Hepatocyte (in vitro differentiated cells): ENCODE data around the gene AGFG2. TPM values are rescaled to one million over a fixed set of nuclear protein-coding genes. Genes with fewer than 3 reads are reported as not detected.

Experiments used
- DNase-seq: peaks from one replicate; pipeline ENCODE4 v3.0.0-alpha.2; 2016; ENCODE audit warnings: low spot score
- H2AFZ ChIP-seq: fragments of 200-600 bp; sonication (generic); 2 replicates; pipeline ENCODE4 v1.6.0; 2016; ENCODE audit warnings: antibody characterized with exemption, mild to moderate bottlenecking
- H3K27ac ChIP-seq: fragments of 200-600 bp; sonication (generic); 2 replicates; pipeline ENCODE4 v1.5.1; 2016; ENCODE audit warnings: mild to moderate bottlenecking
- H3K27me3 ChIP-seq: fragments of 200-600 bp; sonication (generic); 2 replicates; pipeline ENCODE4 v1.6.1; 2016
- H3K36me3 ChIP-seq: fragments of 200-600 bp; sonication (generic); replicated peaks from 2 replicates; pipeline ENCODE4 v1.5.1; 2016; ENCODE audit warnings: low read depth; ENCODE audit not compliant: insufficient read depth
- H3K4me1 ChIP-seq: fragments of 200-600 bp; sonication (generic); 2 replicates; pipeline ENCODE4 v1.5.1; 2016; ENCODE audit warnings: mild to moderate bottlenecking, moderate library complexity; ENCODE audit not compliant: insufficient read depth
- H3K4me2 ChIP-seq: fragments of 200-600 bp; sonication (generic); 2 replicates; pipeline ENCODE4 v1.6.0; 2016
- H3K4me3 ChIP-seq: fragments of 200-600 bp; sonication (generic); 2 replicates; pipeline ENCODE4 v1.5.1; 2016; ENCODE audit warnings: mild to moderate bottlenecking
- H3K79me2 ChIP-seq: fragments of 200-600 bp; sonication (generic); 2 replicates; pipeline ENCODE4 v1.6.0; 2017; ENCODE audit warnings: mild to moderate bottlenecking
- H3K9me2 ChIP-seq: fragments of 200-600 bp; sonication (generic); replicated peaks from 2 replicates; pipeline ENCODE4 v1.6.0; 2017; ENCODE audit warnings: mild to moderate bottlenecking; ENCODE audit not compliant: insufficient read depth
- H3K9me3 ChIP-seq: fragments of 200-600 bp; sonication (generic); 2 replicates; pipeline ENCODE4 v1.5.1; 2016; ENCODE audit warnings: low read depth, mild to moderate bottlenecking
- H4K20me1 ChIP-seq: fragments of 200-600 bp; sonication (generic); 2 replicates; pipeline ENCODE4 v1.6.0; 2016; ENCODE audit warnings: mild to moderate bottlenecking; ENCODE audit not compliant: insufficient read depth, poor library complexity, severe bottlenecking
- CTCF ChIP-seq: fragments of 200-600 bp; sonication (generic); IDR thresholded peaks from 2 replicates; pipeline ENCODE4 v1.5.1; 2016; ENCODE audit warnings: antibody characterized with exemption, mild to moderate bottlenecking; ENCODE audit not compliant: poor library complexity
- EZH2 ChIP-seq: fragments of 200-600 bp; sonication (generic); IDR thresholded peaks from 2 replicates; pipeline ENCODE4 v1.6.1; 2016; ENCODE audit warnings: antibody characterized with exemption, mild to moderate bottlenecking, borderline replicate concordance
- EZH2phosphoT487 ChIP-seq: fragments of 200-600 bp; sonication (generic); IDR thresholded peaks from one replicate; pipeline ENCODE4 v1.6.1; 2018; ENCODE audit warnings: antibody characterized with exemption, mild to moderate bottlenecking, low read depth, moderate library complexity; ENCODE audit not compliant: unreplicated experiment, severe bottlenecking
- WGBS: methylation state at CpG from one replicate; pipeline ENCODE4 v1.1.6; 2016; ENCODE audit warnings: low lambda C conversion rate; ENCODE audit errors: missing lambda C conversion rate; 5-methylcytosine and 5-hydroxymethylcytosine counted together
- polyA plus RNA-seq: library from polyadenylated mRNA; unstranded; fragments of >200 nt; fragmentation: Nextera tagmentation; extraction: Ambion mirVana; gene quantifications from 2 replicates; pipeline ENCODE4 v1.2.1, GENCODE V29; 2016
- total RNA-seq: library from RNA; depleted of rRNA; stranded (reverse); fragments of >200 nt; gene quantifications from 2 replicates; pipeline ENCODE4 v1.2.3, GENCODE V29; 2014

Gene AGFG2
- total and polyA plus RNA-seq, 2 experiments from 2014 or later = 32.8 to 53.7 TPM

GRCh38 chr7:100577103-100577502, 38.1 kb downstream of the AGFG2 start:
- no peaks in the 10 kb centered on the region for H3K9me2 ChIP-seq

GRCh38 chr7:100577507-100577906, 38.5 kb downstream of the AGFG2 start:
- Histone ChIP-seq H4K20me1 (peaks cover 1% of the 10 kb centered on the region), H2AFZ (no peak overlapping the region), H3K27me3 (no peaks in the 10 kb centered on the region), H3K9me3 (no peaks in the 10 kb centered on the region), H3K36me3 (no peaks in the 10 kb centered on the region), H3K79me2 (peaks cover 20% of the 10 kb centered on the region), H3K4me3 (no peak overlapping the region), H3K27ac (no peak overlapping the region), H3K9me2 (no peaks in the 10 kb centered on the region), H3K4me2 (no peak overlapping the region), H3K4me1 (peaks cover 6% of the 10 kb centered on the region)
- WGBS = 97% methylated on average over 13 of the region's 14 CpGs
- DNase-seq = no peak
- TF ChIP-seq CTCF (no peak), EZH2 (no peak), EZH2phosphoT487 (no peak)

More at GRCh38 chr7:100577103-100577502, 38.1 kb downstream of the AGFG2 start:
- H3K4me1 ChIP-seq = peaks cover 7% of the 10 kb centered on the region
- no peaks in the 10 kb centered on the region for H3K9me3 ChIP-seq
- no peaks in the 10 kb centered on the region for H4K20me1 ChIP-seq
- peaks cover 16% of the 10 kb centered on the region for H3K79me2 ChIP-seq
- H3K36me3 ChIP-seq = no peaks in the 10 kb centered on the region
- H3K4me3 ChIP-seq = no peak overlapping the region
- H3K27me3 ChIP-seq = no peaks in the 10 kb centered on the region
- no peak overlapping the region for H2AFZ ChIP-seq
- no peak for DNase-seq
- no peak overlapping the region for H3K4me2 ChIP-seq
- WGBS = 98% methylated on average over 9 of the region's 24 CpGs
- H3K27ac ChIP-seq = no peak overlapping the region
- no peak for TF ChIP-seq CTCF
- TF ChIP-seq EZH2 = no peak
- TF ChIP-seq EZH2phosphoT487 = no peak

GRCh38 chr7:100578246-100579183, 39.5 kb downstream of the AGFG2 start:
- no peak overlapping the region for H3K4me3 ChIP-seq
- no peaks in the 10 kb centered on the region for H3K27me3 ChIP-seq
- DNase-seq = no peak
- H3K4me1 ChIP-seq = peaks cover 13% of the 10 kb centered on the region
- H3K9me3 ChIP-seq = no peaks in the 10 kb centered on the region
- 93% methylated on average over 28 of the region's 28 CpGs for WGBS
- H3K4me2 ChIP-seq = no peak overlapping the region
- H3K36me3 ChIP-seq = no peaks in the 10 kb centered on the region
- TF ChIP-seq EZH2phosphoT487 = no peak
- no peak for TF ChIP-seq EZH2
- TF ChIP-seq CTCF = no peak
- H4K20me1 ChIP-seq = peaks cover 10% of the 10 kb centered on the region
- H2AFZ ChIP-seq = no peak overlapping the region
- H3K27ac ChIP-seq = no peak overlapping the region
- H3K79me2 ChIP-seq = peaks cover 28% of the 10 kb centered on the region
- no peaks in the 10 kb centered on the region for H3K9me2 ChIP-seq
